Fibroblast of skin of left quadriceps (primary cell): ENCODE data around the gene RNMT.
"Not testable (repeated sequence)": the region's sequence is repeated elsewhere in the genome, so short reads cannot be mapped to it uniquely, and the experiment has no call there.

Source experiments
- DNase-seq, 2 experiments: peaks; one replicate each; pipeline ENCODE4 v3.0.0-alpha.2; 2013; ENCODE audit warnings: low read depth in 2 of 2

The RNMT gene

DNA sequence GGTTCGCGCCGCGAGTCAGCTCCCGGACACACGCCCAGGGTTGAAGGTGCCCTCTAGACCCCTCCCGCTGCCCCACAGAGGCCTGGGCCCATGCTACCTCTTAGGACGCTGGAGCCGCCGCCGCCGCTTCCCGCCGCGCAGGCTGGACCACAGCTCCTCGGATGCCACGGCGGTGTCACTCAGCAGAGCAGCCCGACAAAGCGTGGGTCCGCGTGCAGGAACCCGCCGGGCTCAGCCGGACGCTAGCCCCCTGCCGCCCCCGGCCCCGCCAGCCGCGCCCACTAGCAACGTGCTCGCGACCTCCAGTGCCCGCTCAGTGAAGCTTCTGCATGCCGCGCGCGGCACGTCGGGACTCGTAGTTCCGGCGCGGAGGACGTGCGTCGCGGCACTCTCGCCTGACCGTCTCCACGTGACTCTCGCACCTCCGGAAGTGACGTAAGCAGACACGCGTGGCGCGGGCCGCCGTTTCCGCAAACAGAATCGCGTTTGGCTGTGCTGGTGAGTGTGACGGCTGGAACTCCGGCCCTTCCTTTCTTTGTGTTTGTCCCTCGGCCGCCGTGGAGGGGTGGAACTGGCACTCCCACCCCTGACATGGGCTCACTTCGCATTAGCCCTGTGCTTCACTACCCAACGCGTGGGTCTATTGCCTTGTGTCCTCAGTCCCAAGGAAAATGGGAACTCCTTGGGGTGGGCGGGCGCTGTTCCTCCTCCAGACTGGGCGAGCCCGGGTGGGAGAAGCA lies at the start of gene RNMT, which contains the start of gene FAM210A:
RNMT (plus strand) TSS at position 442 of the 740 bp plus-strand sequence. CDS start 4,845 bp downstream, outside the sequence.
FAM210A (minus strand) TSS at position 327 of the 740 bp plus-strand sequence. CDS start 44,481 bp downstream, outside the sequence.
- DNase-seq, result peak; percentile 85 to 88

DNA sequence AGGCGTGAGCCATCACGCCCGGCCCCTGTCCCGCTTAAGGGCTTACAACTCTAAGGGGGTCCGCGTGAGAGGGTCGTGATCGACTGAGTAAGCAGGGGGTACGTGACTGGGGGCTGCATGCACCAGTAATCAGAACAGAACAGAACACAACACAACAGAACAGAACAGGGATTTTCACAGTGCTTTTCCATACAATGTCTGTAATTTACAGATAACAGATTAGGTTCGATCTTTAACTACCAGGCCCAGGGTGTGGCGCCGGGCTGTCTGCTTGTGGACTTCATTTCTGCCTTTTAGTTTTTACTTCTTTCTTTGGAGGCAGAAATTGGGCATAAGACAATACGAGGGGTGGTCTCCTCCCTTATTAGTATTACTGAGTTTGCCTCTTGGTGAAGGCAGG lies 49.1 kb upstream of the RNMT start:
- not testable (repeated sequence) for DNase-seq

DNA sequence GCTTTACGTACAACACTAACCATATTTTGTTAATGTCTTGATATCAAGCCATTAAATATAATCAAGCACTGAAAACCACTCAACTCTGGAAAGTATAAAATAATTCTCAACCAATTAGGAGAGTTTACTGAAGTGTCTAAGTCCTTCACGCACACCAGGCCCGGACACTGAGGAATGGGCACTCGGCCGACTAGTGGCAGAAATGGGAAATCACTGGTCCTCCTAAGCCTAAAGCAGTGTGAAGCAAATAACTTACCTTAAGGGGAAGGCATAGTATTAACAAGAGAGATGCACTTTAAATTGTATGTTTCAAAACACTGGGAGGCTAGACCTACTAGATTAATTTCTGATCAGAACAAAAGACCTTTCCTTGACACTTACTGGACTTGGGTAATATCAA lies 45.9 kb upstream of the RNMT start:
- DNase-seq, result no peak

DNA sequence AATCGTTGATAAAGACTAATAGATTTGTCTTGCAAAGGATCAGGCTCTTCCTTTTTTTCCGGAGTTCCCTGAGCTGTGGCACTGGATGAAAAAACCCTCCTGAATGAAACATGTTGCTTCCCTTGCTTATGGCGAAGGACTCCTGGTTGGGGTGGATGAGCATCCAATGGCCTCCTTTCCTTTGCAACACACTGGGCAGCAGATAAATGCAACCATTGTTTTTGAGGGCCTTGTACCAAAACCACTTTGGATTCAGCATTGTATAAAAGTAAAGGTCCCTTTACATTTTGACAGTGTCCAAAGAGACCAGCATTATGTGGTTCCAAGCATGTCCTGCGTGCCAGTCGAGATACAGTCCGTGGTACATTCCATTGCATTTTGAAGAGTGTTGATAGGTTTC lies 44.8 kb upstream of the RNMT start:
- DNase-seq, result no peak

DNA sequence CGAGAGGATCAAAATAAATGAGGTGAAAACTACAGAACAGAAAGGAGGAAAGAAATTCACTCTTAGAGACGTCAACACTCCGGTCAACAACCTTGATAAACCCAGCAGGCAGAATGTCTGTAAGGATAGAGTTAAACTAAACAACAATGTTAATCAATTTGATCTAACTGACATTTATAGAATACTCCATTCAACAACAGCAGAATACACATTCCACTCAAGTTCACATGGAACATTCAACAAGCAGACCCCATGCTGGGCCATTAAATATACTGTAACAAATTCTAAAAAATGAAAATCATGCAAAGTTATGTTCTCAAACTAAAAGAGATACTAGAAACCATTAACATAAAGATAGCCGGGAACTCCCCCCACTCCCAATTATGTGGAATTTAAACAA lies 41.9 kb upstream of the RNMT start:
- no peak for DNase-seq

DNA sequence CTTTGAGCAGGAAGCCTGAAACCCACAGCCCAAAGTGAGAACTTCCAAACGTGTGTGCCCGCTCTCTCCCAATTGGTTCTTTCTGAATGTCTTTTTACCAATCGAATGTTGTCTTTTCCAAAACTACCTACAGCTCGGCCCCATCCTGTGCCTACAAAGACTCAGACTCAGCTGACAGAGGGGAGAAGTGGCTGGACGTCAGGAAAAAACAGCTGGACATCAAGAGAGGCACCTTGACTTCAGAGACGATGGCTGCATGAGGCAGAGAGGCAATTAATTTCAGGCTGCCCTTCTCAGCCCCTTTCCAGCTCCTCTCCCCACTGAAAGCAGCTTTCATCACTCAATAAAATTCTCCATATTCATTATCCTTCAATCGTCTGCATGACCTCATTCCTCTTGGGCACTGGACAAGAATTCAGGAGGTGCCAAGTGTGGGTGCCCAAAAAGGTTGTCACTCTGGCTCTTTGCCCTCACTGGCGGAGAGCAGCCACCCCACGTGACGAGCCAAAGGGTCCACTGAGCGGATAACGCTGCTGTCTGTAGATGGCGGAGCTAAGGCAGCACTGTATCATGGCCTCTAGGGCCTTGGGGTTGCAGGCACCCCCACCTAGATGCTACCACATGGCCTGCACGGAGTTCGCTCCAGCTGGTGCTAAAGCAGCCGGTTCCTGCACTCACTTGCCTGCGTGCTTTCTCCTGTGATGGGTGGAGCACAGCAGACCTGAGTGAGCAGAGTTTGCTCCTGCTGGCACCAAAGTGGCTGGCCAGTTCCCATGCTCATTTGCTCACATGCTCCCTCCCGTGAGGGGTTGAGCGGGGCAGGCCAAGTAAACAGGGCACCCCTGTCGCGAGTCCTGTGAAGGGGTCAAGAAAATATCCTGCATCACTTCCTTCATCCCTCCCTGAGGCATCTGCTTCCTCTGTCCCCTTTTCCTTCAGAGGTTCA lies 38.0 kb upstream of the RNMT start:
- no peak for DNase-seq

DNA sequence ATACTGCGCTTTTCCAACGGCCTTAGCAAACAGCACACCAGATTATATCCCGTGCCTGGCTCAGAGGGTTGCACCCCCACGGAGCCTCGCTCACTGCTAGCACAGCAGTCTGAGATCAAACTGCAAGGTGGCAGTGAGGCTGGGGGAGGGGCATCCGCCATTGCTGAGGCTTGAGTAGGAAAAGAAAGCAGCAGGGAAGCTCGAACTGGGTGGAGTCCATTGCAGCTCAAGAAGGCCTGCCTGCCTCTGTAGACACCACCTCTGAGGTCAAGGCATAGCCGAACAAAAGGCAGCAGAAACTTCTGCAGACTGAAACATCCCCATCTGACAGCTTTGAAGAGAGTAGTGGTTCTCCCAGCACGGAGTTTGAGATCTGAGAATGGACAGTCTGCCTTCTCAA lies 36.4 kb upstream of the RNMT start:
- DNase-seq, result not testable (repeated sequence)

DNA sequence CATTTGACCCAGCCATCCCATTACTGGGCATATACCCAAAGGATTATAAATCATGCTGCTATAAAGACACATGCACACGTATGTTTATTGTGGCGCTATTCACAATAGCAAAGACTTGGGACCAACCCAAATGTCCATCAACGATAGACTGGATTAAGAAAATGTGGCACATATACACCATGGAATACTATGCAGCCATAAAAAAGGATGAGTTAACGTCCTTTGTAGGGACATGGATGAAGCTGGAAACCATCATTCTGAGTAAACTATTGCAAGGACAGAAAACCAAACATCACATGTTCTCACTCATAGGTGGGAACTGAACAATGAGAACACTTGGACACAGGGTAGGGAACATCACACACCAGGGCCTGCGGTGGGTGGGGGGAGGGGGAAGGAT lies 31.1 kb upstream of the RNMT start:
- DNase-seq, result not testable (repeated sequence)

DNA sequence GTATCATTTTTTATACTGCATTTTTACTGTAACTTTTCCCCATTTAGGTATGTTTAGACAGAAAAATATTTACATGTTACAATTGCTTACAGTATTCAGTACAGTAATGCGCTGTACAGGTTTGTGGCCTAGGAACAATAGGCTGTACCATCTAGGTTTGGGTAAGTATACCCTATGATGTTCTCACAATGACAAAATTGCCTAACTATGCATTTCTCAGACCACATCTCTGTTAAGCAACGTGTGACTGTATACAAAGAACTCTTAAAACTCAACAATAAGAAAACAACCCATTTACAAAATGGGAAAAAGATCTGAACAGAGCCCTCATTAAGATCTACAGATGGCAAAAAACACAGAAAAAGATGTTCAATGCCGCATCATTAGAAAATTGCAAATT lies 29.5 kb upstream of the RNMT start:
- no peak for DNase-seq

DNA sequence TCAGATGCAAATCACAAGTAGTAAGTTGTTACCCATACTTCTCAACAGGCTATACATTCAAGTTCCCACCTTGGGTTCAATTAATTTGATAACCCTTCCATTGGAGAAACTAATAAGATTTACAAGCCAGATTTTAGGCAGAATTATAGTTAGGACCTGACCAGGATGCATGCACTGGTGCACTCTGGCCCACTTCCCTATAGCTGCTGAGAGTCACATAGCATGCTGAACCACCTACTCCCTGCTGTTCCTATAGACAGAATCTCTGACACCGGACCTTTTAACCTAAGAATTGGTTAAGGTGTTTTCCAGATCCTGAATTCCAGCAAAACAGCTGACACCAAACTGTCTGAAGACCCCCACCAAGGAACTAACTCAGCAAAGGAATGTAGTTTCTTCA lies 26.3 kb upstream of the RNMT start:
- no peak for DNase-seq

DNA sequence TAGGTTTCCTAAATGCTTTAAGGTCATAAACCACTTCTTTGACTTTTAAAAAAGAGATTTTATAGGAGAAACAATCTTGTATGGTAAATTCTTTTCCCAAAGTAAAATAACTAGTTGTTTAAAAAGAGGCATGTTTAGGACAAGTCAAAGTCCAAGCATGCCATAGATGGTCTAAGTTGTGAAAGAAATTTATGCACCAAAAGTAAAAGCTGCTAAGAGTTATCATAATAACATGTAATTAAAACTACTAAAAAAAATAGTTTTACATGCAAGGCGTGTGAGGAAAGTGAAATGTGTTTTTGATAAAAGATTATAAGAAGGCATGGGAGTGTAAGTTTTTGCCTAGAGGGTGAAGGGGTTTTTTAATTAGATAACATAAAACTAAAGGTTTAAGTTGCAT lies 22.6 kb upstream of the RNMT start:
- DNase-seq, result no peak

DNA sequence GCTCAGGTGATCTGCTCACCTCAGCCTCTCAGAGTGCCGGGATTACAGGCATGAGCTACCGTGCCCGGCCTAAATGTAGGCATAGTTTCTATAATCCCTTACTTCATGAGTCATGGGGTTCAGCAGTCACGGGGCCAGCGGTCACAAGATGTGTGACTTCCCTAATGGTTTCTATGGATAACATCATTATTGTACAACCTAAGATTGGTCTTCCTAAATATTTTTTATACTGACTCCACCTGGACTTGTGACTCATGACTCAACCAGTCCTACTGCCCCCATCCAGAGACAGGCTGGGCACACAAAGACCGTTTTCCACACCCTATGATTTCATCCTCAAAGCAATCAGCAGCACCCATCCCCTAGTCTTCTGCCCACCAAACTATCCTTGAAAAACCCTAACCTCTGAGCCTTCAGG lies 16.1 kb upstream of the RNMT start:
- no peak for DNase-seq

DNA sequence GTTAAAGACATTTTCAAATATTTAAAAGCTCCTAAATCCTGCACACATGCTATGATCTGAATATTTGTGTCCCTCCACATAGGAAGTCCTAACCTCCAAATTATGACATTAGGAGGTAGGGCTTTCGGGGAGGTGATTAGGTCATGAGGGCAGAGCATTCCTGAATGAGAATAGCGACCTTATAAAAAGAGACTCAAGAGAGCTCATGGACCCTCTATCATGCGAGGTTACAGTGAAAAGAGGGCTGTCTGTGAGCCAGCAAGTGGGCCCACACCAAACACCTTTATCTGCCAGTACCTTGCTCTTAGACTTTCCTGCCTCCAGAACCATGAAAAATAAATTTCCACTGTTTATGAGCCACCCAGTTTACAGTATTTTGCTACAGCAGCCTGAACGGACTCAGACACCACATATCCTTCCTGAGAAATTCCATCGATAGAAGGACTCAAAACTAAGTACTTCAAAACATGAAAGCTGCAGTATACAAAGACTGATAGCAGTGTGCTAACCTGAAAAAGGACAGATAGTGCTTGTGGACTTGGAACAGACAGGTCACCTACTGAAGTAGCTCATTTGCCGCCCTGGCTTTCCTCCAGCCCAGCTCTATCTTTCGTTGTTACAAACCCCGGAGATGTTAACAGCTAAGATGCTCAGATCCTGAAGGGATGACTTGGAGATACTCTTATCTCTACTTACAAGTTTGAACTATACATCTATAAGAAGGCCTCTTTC lies 13.9 kb upstream of the RNMT start:
- DNase-seq, result no peak

DNA sequence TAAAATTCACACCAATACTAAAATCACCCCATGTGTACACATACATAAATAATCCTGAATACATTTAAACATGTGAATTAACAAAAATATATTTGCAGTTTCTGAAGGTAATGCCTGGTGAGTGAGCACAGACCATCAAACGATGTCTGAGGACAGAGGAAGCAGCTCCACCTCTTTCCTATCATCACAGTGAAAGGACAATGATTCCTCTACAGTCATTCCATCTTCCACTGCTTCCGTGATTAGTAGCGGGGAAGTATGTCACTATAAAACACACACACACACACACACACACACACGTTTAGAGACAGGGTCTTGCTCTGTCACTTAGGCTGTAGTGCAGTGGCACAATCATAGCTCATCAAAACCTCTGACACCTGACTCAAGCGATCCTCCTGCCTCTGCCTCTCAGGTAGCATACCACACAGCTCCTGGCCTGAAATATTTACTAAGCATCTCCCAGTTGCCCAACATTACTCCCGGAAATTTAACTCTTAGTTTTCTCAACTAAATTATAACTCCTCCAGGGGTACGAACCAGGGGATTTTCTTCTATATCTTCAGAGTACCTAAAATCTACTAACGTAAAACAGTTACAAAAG lies 12.9 kb upstream of the RNMT start:
- DNase-seq, result no peak

DNA sequence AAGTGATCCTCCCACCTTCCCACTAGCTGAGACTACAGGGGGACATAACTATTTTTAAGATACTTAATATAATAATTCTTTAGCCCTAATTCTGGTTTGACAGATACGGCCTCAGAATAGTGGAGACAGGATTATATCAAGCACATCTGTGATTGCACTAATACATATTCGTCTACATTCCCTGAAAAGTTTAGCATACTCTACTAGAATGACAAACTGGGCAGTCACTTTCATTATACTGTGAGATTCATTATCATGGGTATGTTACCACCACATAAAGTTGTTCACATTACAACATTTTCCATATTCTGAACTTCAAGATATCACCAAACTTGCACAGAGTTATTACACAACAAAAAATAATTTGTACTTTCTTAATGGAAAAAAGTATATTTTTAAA lies 11.1 kb upstream of the RNMT start:
- DNase-seq, result no peak

DNA sequence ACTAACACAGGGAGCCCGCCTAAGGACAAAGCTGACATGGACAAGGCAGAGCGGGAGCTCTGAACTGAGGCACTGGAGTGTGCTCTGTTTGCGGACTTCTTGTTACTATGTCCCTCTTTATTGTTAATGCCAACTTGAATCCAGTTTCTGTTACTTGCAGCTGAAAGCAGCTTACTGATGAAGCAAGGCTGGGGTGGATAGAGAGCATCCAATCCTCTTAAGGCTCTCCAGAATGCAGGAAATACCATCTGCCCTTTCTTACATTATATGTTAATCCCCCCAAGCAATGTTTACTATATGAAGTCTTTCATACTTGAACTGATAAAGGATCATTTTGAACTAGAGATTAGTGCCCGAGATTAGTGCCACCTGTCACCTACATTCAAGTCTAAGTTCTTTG lies 9.6 kb upstream of the RNMT start:
- DNase-seq, result no peak

DNA sequence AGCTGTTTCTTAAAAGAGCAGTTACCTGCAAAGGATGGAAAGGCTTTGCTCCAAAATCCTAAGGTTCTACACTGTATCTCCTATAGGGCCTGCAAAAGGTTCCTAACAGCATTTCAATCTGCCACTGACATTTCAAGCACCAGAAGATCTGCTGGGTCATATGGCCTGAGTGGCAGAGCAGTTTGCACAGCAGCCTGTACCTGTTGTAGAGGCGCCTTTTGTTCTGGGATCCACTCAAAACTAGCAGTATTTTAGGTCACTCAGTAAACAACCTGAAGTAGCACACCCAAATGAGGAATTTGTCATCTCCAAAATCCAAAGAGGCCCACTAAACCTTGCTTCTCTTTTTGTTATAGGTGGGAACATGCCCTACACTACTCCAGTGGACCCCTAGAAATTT lies 6.3 kb upstream of the RNMT start:
- DNase-seq, result no peak

DNA sequence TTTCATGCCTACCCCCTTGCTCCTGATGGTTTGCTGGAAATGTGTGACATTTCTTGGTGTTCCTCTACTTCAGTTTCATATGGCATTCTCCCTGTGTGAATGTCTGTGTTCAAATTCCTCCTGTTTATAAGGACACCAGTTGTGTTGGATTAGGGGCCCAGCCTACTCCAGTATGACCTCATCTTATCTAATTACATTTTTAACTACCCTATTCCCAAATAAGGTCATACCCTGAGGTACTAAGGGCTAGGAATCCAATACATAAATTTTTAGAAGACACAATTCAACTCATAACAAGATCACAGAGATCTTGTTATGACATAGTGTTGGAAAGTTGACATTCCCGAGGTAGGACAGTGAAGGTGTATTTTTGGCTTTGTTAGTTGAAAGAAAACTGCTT lies 5.6 kb upstream of the RNMT start:
- DNase-seq, result no peak

DNA sequence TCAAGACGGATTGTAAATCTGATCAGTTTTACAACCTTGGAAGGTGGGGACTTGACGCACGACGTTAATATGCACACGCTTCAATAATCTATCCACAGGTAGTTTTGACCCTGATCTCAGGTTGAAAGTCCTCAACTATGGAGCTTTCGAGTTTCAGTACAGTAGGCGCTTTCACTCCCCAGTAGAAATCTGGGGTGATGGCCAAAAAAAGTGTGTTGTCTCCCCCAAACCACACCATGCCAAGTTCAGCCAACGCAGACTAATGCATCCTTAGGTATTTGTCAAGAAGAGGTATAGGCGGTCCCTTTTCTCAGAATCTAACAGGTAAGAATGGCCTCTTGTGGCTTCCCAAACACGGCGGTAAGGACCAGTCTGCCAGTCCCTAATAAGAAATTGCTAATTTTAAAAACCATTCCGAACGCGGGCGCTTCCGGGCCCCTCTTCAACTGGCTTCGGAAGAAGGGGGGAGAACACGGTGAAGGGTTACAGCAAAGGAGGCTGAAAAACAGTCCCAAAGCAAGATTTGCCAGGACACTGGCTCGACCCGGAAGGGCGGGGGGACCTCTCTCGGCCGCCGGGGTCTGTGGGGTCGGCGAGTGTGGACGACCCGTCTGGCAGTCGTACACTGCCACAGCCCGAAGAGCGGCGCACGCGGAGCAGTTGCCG lies 774 bp upstream of the RNMT start:
- DNase-seq, result no peak

DNA sequence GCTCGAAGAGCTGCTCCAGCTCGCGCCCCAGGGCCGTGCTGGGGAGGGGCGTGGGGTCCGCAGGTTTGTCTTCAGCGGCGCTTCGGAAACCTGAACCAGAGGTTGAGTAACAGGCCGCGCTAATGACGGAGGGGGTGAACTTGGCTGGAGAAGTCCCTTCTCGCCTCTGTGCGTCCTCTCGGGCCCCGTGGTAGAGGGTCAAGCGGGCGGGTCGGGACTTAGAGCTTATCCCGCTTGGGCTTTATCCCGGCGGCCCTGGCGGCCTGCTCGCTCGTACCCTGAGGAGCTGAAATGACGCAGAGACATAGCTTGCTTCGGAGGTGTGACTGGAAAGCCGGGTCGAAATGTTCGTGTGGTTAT lies 479 bp downstream of the RNMT start:
- DNase-seq, result no peak

DNA sequence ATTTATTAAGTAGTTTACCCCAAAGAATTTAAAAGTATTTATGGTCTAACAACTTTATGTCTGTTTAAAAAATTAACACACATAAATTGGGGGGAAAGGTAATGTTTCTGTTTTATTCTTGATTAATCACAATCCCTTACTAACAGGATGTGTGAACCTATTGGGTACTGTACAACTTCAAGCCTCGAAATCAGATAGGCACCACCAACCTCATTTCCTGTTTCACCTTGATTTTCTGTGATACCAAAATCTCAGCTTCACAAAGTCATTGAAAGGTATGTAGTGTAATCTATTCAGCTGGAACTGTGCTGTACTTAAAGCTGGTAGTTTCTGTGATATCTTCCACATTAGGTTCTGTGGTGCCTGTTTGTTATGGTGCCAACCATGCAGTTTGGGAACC lies 4.0 kb downstream of the RNMT start:
- no peak for DNase-seq
